EL (cell line): Measurements from ENCODE around the gene RNF130.

Source experiments
- DNase-seq: peaks from one replicate; pipeline ENCODE4 v3.0.0-alpha.2; 2016

The RNF130 gene

GRCh38 chr5:180071531-180072255 is at the start of gene RNF130:
Gene RNF130 (minus strand): TSS chr5:180071759. CDS start chr5:180071702, 57 bp downstream.
- peak; percentile 92 for DNase-seq

GRCh38 chr5:180120237-180121101 is 48.9 kb upstream of the RNF130 start:
- DNase-seq = no peak

DNA sequence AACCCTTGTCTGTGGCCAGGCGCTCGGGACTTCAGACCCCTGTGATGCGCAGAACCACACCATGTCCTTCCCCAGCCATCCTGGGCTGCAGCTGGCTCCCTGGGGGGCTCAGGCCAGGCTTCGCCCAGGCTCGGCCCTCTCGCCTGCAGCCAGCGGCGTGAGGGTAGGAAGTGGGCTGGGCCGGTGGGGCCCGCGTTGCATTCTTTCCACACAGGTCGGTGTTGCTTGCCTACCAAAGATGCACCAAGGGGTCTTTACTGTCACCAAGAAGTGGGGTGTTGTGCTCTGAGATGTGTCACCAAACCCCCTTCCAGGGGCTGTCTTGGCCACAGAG is 48.3 kb upstream of the RNF130 start:
- DNase-seq = no peak

- DNase-seq = no peak
Measured at GRCh38 chr5:180119031-180119902, 47.7 kb upstream of the RNF130 start.

- DNase-seq = no peak
Measured at GRCh38 chr5:180118391-180118791, 46.8 kb upstream of the RNF130 start.

- DNase-seq = no peak
Measured at GRCh38 chr5:180117000-180117725, 45.6 kb upstream of the RNF130 start.

DNA sequence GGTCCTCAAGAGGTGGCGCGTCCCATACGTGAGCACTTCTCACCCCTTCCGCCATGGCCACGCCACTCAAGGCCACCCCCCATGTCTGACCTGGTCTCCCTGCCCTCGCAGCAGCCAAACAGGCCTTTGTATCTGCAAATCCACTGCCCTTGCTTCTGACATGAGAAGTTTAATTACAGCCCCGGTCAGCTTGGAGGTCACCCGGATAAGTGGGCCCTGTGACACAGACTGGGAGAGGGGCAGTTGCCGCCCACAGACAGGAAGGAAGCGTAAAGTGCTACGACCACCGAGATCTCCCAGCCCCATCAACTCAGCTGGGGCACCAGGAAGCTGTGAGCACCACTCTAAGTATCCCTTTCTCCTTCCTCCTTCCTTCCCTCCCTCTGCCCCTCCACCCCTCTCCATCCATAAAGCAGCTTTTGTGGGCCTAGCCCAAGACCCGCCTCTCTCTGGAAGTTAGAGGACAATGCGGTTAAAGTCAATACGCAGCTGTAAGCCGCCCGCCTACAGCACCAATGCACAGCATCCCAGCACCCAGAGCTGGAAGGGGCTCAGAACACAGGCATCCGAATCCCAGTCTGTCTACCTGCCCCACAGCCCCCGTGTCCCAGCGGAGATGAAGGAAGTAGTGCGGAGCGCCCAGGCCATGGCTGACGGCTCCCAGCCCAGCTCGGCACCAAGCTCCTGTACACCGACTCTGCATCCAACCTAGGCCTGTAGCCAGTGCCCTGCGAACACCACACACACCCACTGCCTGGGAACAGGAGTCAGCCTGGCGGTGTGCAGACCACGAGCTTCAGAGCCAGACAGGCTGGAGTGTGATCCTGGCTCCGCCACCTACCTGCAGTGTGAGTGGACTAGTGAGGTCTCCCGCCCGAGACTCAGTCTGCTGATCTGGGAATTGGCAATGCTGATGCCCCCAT is 44.8 kb upstream of the RNF130 start:
- DNase-seq = no peak

DNA sequence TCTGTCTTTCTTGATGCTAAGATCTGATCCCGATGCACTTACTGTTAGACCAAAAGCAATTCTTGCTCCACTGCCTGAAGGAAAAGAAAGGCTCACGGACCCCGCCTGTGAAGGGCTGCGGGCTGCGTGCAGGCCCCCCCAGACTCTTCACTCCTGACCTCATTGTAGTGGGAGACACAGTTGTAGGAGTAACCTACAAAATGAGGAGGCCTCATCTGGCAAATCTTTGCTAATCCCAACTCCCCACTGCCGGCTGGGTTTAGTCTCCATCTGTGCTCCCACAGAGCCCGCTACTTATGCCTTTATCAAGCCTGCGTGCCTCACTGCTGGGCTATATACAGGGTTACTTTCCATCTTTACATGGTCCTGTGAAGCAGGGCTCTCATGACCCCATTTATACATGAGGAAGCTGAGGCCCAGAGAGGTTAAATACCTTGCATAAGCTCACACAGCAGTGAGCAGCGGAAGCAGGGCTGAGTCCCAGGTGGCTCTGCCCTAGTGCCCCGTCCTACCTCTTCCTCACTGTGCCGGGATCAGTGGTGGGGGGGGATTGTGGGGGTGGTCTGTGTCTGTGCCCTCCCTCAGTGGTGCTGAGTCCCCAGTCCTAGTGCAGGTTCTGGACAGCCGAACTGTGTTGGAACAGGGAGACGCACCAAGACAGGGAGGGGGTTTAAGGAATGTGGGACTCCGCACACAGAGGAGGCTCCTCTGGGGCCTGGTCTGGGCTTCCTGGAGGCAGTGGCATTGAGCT is 43.9 kb upstream of the RNF130 start:
- DNase-seq = no peak

DNA sequence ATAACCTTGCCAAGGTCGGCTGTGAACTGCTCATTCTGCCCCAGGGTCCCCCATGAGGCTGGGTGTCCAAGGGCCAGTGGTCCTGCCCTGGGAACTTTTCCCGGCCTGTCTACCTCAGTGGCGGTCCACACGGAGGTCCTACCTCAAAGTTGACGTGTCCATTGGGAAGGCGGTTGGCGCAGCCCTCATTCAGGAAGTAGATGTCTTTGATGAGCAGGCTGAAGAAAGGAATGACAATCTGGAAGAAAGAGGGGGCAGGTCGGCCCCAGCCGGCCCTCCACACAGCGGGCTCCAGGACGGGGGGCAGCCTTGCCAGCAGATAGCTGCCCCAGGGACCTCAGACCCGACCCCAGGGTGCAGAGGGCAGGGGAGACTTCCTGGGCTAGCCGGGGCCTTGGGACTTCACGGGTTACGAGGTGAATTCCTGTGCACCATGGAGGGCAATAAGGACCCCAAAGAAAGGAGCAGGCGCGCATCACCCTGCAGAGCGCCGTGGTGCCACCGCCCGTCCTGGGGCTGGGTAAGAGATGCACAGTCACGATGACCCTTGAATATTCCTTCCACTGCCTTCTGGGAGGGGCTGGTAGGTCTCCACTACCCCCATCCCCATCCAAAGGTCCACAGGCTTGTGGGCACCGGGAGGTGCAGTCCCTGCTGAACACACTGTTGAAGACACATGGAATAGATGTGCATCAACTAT is 42.9 kb upstream of the RNF130 start:
- no peak for DNase-seq

DNA sequence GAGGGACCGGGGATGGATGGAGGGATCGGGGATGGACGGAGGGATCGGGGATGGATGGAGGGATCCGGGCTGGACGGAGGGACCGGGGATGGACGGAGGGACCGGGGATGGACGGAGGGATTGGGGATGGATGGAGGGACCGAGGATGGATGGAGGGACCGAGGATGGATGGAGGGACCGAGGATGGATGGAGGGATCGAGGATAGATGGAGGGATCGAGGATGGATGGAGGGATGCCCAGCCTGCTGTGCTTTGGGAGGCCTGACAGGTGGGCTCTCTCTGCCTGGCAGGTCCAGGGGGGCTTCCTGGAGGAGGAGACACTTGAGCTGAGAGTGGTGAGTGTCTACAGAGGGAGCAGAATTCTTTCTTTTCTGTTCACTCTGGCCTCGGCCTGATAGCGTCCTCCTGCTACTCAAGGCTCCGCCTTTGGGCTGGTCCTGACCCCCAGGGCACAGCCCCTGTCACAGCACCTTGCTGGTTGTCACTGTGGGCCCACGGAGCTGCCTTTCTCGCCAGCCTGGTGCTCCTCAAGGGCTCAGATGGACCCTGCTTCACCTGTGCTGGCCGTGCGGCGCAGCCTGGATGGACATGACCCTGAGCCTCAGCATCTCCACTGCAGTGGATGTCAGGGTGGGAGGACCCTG is 42.2 kb upstream of the RNF130 start:
- DNase-seq = no peak

- no peak for DNase-seq
Measured at GRCh38 chr5:180112181-180112861, 40.8 kb upstream of the RNF130 start.

- DNase-seq = no peak
Measured at GRCh38 chr5:180111273-180112002, 39.9 kb upstream of the RNF130 start.

- no peak for DNase-seq
Measured at GRCh38 chr5:180109920-180110319, 38.4 kb upstream of the RNF130 start.

DNA sequence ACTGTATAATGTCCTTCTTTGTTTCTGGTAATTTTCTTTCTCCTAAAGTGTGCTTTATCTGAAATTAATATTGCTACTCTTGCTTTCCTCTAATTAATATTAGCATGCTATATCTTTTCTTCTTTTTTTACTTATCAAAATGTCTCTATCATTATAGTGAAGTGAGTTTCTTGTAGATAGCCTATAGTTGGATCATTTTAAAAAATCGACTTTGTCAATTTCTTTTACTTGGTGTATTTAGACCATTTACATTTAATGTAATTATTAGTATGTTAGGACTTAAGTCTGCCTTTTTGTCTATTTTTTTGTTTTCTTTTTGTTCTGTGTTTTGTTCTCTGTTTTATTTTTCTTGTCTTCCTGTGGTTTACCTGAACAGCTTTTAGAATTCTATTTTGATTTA is 35.4 kb upstream of the RNF130 start:
- no peak for DNase-seq

GRCh38 chr5:180105827-180106312 is 34.3 kb upstream of the RNF130 start:
- DNase-seq = peak; percentile 37

DNA sequence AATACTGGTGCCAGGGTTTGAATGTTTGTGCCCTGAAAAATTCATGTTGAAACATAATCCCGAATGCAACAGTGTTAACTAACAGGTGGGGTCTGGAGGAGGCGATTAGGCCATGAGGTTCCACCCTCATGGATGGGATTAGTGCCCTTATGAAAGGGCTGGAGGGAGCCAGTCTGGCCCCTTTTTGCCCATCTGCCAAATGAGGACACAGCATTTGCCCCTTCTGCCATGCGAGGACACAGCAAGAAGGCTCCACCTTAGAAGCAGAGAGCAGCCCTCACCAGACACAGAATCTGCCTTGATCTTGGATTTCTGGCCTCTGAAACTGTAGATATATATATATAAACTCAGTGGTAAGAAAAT is 32.6 kb upstream of the RNF130 start:
- no peak for DNase-seq

- no peak for DNase-seq
Measured at GRCh38 chr5:180103487-180104167, 32.1 kb upstream of the RNF130 start.
